ENCODE measurements around the gene NOC2L.

NOC2L gene

GRCh38 chr1:981955-982558 is 23.0 kb upstream of the NOC2L start, which contains the start of gene PERM1:
Gene PERM1, minus strand, starts transcription at chr1:982093. Its CDS starts 1,064 bp downstream, at chr1:981029.
- H3K9me2 ChIP-seq (replicated peaks; ENCODE audit: insufficient read depth, low read length): no peaks in the 10 kb centered on the region
- H3K4me3 ChIP-seq (ENCODE audit: low read length): no peak within 1 kb of the TSS
- H3K4me2 ChIP-seq (ENCODE audit: low read depth, low read length): no peak within 1 kb of the TSS
- no peaks in the 10 kb centered on the region for H4K20me1 ChIP-seq (ENCODE audit: insufficient read depth, low read length)
- H3K79me2 ChIP-seq (ENCODE audit: low read length): no peaks in the 10 kb centered on the region
- H3K27me3 ChIP-seq (replicated peaks; ENCODE audit: insufficient read depth, low read length): peaks cover 86% of the 10 kb centered on the region
- peaks cover 6% of the 10 kb centered on the region; the same call in 1 of the 2 replicates for H3K4me1 ChIP-seq (ENCODE audit: low read length)
- TF ChIP-seq EZH2phosphoT487 (IDR thresholded peaks at IDR 0.05; ENCODE audit: low read length): no peak
- TF ChIP-seq EZH2 (optimal IDR thresholded peaks at IDR 0.05; ENCODE audit: low read depth, low read length): no peak
- TF ChIP-seq CTCF (IDR thresholded peaks at IDR 0.05; ENCODE audit: low read length): no peak
- H3K36me3 ChIP-seq (replicated peaks; ENCODE audit: insufficient read depth, low read length): no peaks in the 10 kb centered on the region
- DNase-seq: no peak
- H3K9ac ChIP-seq (ENCODE audit: low read length): no peak within 1 kb of the TSS
- no peaks in the 10 kb centered on the region for H3K9me3 ChIP-seq (replicated peaks; ENCODE audit: insufficient read depth, low read length)
- no peaks in the 10 kb centered on the region for H3F3A ChIP-seq (ENCODE audit: insufficient read depth, low read length)
- H2AFZ ChIP-seq (ENCODE audit: low read length): no peak within 1 kb of the TSS
- no peak within 1 kb of the TSS for H3K27ac ChIP-seq (ENCODE audit: low read length)

- H3K27me3 ChIP-seq (replicated peaks; ENCODE audit: insufficient read depth, low read length): peaks cover 81% of the 10 kb centered on the region
- no peak overlapping the region for H3K4me2 ChIP-seq (ENCODE audit: low read depth, low read length)
- H2AFZ ChIP-seq (ENCODE audit: low read length): no peak overlapping the region
- H3K79me2 ChIP-seq (ENCODE audit: low read length): no peaks in the 10 kb centered on the region
- no peak overlapping the region for H3K9ac ChIP-seq (ENCODE audit: low read length)
- H3K9me3 ChIP-seq (replicated peaks; ENCODE audit: insufficient read depth, low read length): no peaks in the 10 kb centered on the region
- no peak for DNase-seq
- no peaks in the 10 kb centered on the region for H3K36me3 ChIP-seq (replicated peaks; ENCODE audit: insufficient read depth, low read length)
- H3K9me2 ChIP-seq (replicated peaks; ENCODE audit: insufficient read depth, low read length): no peaks in the 10 kb centered on the region
- no peak overlapping the region for H3K4me3 ChIP-seq (ENCODE audit: low read length)
- no peaks in the 10 kb centered on the region for H3F3A ChIP-seq (ENCODE audit: insufficient read depth, low read length)
- TF ChIP-seq EZH2 (optimal IDR thresholded peaks at IDR 0.05; ENCODE audit: low read depth, low read length) (no peak), CTCF (IDR thresholded peaks at IDR 0.05; ENCODE audit: low read length) (no peak), EZH2phosphoT487 (IDR thresholded peaks at IDR 0.05; ENCODE audit: low read length) (no peak)
- H3K27ac ChIP-seq (ENCODE audit: low read length): no peak overlapping the region
- H3K4me1 ChIP-seq (ENCODE audit: low read length): peaks cover 6% of the 10 kb centered on the region; the same call in 1 of the 2 replicates
- no peaks in the 10 kb centered on the region for H4K20me1 ChIP-seq (ENCODE audit: insufficient read depth, low read length)
Observed at GRCh38 chr1:981491-981954, 22.5 kb upstream of the NOC2L start.

GRCh38 chr1:980602-981395 is 21.7 kb upstream of the NOC2L start:
- Histone ChIP-seq H3K9ac (ENCODE audit: low read length) (no peak overlapping the region), H3K9me3 (replicated peaks; ENCODE audit: insufficient read depth, low read length) (no peaks in the 10 kb centered on the region), H3K4me1 (ENCODE audit: low read length) (peaks cover 6% of the 10 kb centered on the region; the same call in 1 of the 2 replicates), H3K9me2 (replicated peaks; ENCODE audit: insufficient read depth, low read length) (no peaks in the 10 kb centered on the region), H3K79me2 (ENCODE audit: low read length) (no peaks in the 10 kb centered on the region), H3F3A (ENCODE audit: insufficient read depth, low read length) (no peaks in the 10 kb centered on the region), H4K20me1 (ENCODE audit: insufficient read depth, low read length) (no peaks in the 10 kb centered on the region), H2AFZ (ENCODE audit: low read length) (no peak overlapping the region), H3K4me3 (ENCODE audit: low read length) (no peak overlapping the region), H3K27me3 (replicated peaks; ENCODE audit: insufficient read depth, low read length) (peaks cover 74% of the 10 kb centered on the region), H3K36me3 (replicated peaks; ENCODE audit: insufficient read depth, low read length) (no peaks in the 10 kb centered on the region), H3K27ac (ENCODE audit: low read length) (no peak overlapping the region), H3K4me2 (ENCODE audit: low read depth, low read length) (no peak overlapping the region)
- no peak for DNase-seq
- TF ChIP-seq EZH2 (optimal IDR thresholded peaks at IDR 0.05; ENCODE audit: low read depth, low read length) (no peak), CTCF (IDR thresholded peaks at IDR 0.05; ENCODE audit: low read length) (no peak), EZH2phosphoT487 (IDR thresholded peaks at IDR 0.05; ENCODE audit: low read length) (no peak)
